Astrocyte of the spinal cord (primary cell): ENCODE measurements around the gene ARHGEF1.

Experiments used
- DNase-seq: peaks from one replicate; pipeline ENCODE4 v3.0.0; 2011; ENCODE audit warnings: low read depth, low spot score
- H3K4me3 ChIP-seq: 2 replicates; pipeline ENCODE4 v1.5.1; 2011; ENCODE audit warnings: low read depth, mild to moderate bottlenecking, low read length, moderate library complexity
- CTCF ChIP-seq: IDR thresholded peaks from 2 replicates; pipeline ENCODE4 v1.5.1; 2012; ENCODE audit warnings: low read depth, mild to moderate bottlenecking, low read length, inconsistent platforms
- in situ Hi-C: cut with HindIII; loops from 2 replicates; pipeline ENCODE4 v1.10.0; 2017; ENCODE audit warnings: low sequenced_read_pairs

The ARHGEF1 gene

GRCh38 chr19:41905273-41906002, 22.5 kb downstream of the ARHGEF1 start:
- H3K4me3 ChIP-seq: no peak overlapping the region
- DNase-seq: no peak
- TF ChIP-seq CTCF: no peak
- in situ Hi-C loops: no loop called here

DNA sequence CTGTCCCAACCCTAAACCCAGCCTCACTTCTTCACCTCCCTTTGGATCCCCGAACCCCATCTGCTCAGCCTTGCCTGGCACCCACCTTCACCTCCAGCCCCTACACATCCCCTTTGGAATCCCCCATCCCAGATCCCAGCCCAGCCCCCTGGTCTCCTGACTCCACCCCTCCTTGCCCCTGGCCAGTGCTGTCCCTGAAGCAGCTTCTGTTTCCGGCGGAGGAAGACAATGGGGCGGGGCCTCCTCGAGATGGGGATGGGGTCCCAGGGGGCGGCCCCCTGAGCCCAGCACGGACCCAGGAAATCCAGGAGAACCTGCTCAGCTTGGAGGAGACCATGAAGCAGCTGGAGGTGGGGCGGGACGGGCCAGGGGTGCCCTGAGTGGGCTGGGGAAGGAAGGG, 23.3 kb downstream of the ARHGEF1 start:
- no peak for TF ChIP-seq CTCF
- no peak for DNase-seq
- H3K4me3 ChIP-seq: no peak overlapping the region
- in situ Hi-C loops: no loop called here

DNA sequence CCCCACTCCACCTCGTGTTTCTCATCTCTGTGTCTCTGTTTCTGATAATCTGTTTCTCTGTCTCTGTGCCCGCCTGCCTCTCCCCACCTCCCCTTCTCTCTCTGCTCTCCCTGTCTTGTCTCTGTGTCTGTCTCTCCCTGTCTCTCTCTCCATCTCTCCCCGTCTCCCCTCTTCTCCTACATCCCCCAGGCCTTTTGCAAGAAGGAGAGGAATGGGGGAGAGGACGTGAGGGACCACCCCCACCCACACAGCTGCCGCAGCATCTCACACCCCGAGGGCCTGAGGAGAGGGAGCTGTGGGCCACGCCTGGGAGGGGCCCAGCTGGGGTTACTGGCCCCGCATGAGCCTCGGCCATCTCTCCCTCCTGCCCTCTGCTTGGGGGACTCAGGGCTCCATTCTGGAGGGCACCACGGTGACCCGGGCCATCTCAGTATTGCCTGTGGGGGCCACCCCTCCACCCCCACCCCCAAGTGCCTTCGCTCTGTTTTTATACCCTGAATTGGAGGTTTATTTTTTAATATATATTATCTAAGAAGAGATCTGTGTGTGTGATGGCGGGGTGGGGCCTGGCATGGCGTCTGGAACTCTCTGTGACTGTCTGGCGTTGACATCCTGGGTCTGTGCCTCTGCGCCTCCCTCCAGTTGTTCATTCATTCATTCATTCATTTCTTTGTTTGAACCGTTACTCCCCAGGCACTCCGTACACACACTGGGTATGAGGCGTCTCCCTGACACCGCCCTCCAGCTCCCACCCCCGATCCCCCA, 24.1 kb downstream of the ARHGEF1 start:
- in situ Hi-C loops: no loop called here
- no peak for DNase-seq
- no peak overlapping the region for H3K4me3 ChIP-seq
- no peak for TF ChIP-seq CTCF

GRCh38 chr19:41907994-41908615, 25.1 kb downstream of the ARHGEF1 start:
- TF ChIP-seq CTCF: no peak
- H3K4me3 ChIP-seq: no peak overlapping the region
- in situ Hi-C loops: no loop called here
- DNase-seq: no peak

DNA sequence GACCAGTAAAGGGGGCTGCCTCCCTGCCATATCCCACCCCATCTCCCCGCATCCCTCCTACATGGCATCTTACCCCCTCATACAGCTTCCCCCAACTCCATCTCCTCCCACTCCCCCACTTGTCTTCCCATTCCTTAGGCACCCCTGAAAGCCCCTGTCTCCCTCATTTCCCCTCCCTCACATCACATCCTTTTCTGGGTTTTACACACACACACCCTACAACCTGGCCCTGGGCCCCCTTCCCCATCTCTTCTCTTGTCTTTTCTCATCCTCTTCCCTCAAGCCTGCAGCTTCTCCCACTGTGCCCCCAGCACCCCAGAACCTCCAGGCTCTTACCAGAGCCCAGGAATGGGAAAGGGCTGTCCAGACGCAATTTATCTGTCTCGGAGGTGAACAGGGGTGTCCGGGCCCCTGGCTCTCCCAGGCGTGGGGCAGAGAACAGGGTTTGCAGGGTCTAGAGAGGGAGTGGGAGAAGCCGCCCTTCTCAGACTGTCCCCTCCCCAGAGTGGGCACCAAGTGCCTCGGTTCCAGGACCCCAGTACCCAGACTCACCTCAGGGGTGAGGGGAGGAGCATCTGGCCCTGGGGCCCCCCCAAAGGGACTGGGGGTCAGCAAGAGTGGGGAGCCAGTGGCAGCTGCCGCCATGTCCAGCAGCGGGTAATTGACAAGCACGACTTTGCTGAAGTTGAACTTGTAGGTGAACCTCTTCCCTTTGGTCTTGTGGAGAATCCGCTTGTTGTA, 25.9 kb downstream of the ARHGEF1 start:
- no peak for DNase-seq
- H3K4me3 ChIP-seq: no peak overlapping the region
- no peak for TF ChIP-seq CTCF
- in situ Hi-C loops: no loop called here

DNA sequence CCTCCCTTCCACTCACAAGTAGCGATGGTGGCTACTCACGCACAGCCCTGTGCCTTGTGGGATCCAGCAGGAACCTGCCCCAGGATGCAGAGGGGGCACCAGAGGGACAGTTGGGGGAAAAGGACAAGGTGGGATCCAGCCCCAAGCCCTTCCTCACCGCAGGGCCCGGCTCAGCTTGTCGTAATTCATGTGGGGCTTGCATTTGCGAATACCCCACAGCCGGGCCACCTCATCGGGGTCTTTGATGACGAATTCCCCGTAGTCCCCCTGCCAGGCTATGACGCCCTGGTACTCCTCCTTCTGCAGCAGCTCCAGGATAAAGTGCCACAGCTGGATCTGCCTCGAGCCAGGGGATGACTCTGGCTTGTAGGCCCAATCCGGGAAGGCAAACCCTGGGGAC, 26.7 kb downstream of the ARHGEF1 start:
- in situ Hi-C loops: no loop called here
- no peak for DNase-seq
- TF ChIP-seq CTCF: no peak
- no peak overlapping the region for H3K4me3 ChIP-seq
